Thyroid gland (tissue), 4 donors: Measurements from ENCODE around the gene SULT2B1.

ENCODE experiments used
- POLR2A ChIP-seq, 2 donors: fragments of 450-650 bp; IDR thresholded peaks; one replicate each; pipeline ENCODE4 v1.6.1; 2017; ENCODE audit warnings: antibody characterized with exemption in 2 of 2, mild to moderate bottlenecking in 2 of 2, moderate library complexity in 1 of 2
- TF ChIP-seq, protein P1 (sequence below), 6 experiments: fragments of 200-600 bp in 3 of 6; fragments of 450-650 bp in 3 of 6; sonication (generic) in 3 of 6; IDR thresholded peaks; one replicate each; pipeline ENCODE4 v1.5.1; 2016 to 2019; ENCODE audit warnings: antibody characterized with exemption in 6 of 6, mild to moderate bottlenecking in 2 of 6, inconsistent platforms in 1 of 6, moderate library complexity in 1 of 6

DNA sequence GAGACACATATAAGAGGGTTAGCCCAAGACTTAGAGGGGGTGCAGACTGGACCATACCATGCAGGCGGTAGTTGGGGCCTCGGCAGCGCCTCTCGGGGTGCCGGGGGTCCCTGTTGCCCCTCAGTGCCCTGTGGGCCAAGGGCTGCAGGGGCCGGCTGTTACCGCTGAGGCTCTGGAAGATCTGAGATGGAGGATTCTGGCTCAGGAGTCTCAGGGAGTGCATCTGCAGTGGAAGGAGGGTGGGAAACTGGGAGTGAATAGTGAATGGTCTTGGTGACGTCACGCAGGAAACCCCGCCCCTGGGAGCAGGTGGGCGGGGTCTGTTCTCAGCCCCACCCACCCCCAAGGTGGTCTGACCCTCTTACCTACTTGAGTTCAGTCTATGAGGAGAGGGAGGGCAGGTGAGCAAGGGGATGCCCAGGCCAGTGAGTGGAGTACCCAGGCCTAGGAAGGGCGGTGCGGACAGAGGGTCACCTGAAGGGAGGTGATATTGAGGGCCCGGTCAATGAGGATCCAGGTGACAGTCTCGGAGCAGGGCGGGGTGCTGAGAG lies 86.9 kb downstream of the SULT2B1 start:
- TF ChIP-seq, protein P1, sequence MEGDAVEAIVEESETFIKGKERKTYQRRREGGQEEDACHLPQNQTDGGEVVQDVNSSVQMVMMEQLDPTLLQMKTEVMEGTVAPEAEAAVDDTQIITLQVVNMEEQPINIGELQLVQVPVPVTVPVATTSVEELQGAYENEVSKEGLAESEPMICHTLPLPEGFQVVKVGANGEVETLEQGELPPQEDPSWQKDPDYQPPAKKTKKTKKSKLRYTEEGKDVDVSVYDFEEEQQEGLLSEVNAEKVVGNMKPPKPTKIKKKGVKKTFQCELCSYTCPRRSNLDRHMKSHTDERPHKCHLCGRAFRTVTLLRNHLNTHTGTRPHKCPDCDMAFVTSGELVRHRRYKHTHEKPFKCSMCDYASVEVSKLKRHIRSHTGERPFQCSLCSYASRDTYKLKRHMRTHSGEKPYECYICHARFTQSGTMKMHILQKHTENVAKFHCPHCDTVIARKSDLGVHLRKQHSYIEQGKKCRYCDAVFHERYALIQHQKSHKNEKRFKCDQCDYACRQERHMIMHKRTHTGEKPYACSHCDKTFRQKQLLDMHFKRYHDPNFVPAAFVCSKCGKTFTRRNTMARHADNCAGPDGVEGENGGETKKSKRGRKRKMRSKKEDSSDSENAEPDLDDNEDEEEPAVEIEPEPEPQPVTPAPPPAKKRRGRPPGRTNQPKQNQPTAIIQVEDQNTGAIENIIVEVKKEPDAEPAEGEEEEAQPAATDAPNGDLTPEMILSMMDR (IDR thresholded peaks at IDR 0.05) = no peak
- no peak for TF ChIP-seq POLR2A (IDR thresholded peaks at IDR 0.05)
